CD4-positive, alpha-beta T cell treated with Interleukin-6 at 100 ng/mL for 8 hours (primary cell): ENCODE results near the gene C2orf92.
"Not testable (repeated sequence)": the region's sequence is repeated elsewhere in the genome, so short reads cannot be mapped to it uniquely, and the experiment has no call there.

Experiments used
- DNase-seq: peaks from one replicate; pipeline ENCODE4 v3.0.0-alpha.2; 2020; ENCODE audit warnings: mixed read lengths, low spot score

C2orf92 gene

DNA sequence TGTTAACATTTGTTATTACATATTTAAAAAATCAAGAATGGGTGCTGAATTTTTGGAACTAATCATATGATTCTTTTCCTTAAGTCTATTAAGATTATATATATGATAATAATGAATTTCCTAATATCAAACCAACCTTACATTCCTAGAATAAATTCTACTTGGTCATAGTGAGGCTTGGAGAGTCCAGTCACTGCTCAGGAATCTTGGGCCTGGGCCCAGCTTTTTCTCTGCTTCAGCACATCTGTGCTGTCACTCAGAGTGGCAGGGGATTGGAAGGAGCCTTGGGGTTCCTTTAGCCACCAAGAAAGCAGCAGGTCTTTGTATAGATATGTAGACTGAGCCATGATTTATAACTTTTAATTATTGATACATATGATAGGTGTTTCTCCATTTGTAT lies 24.0 kb downstream of the C2orf92 start:
- no peak for DNase-seq

DNA sequence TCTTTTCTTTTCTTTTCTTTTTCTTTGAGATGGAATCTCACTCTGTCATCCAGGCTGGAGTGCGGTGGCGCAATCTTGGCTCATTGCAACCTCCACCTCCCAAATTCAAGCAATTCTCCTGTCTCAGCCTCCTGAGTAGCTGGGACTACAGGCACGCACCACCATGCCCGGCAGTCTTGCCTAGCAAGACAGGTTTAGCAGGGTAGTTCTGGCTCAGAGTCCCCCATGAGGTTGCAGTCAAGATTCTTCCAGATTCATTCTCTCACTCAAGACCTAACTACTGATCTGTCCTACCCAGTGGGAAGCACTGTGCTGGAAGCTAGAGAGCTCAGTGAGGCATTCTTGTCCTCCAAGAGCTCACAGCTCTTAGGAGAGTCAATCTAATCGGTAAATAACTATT lies 26.2 kb downstream of the C2orf92 start:
- no peak for DNase-seq

DNA sequence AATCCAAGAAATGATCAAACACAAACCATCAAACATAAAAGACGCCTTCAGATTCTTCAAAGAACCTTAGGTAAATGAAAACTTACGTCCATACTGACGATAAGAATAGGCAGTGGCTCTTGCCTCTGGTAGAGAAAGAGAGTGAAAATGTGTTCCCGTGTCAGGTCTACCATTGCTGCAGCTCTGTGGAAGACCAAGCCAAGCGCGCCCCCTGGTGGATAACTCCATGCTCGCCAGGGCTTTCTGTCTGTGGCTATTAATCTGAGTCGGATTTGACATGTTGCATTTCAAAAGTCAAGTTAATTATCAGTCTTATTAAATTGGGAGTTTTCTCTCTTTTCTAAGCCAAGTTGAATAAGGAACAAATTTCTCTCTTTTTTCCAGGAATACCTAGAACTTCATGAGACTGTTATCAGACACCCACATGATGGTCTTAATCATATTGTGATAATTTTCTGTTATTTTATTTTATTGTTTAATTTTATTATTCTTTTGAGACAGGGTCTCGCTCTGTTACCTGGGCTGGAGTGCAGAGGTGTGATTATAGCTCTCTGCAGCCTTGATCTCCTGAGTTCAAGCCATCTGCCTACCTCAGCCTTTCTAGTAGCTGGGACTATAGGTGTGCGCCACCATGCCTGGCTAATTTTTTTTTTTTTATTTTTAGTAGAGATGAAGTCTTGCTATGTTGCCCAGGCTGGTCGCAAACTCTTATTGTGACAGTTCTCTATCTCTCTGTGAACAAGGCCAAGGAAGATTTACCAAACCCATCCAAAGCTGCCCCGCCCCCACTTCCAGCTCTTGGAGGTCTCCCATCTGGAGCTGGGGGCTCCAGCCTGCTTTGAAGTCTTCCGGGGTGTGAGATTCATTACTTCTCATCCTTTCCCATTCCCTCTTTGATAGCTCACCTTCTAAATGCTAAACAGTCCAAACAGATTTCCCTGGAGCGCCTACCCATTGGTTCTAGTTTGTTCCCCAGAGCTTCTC lies 28.0 kb downstream of the C2orf92 start:
- DNase-seq: peak; percentile 91

DNA sequence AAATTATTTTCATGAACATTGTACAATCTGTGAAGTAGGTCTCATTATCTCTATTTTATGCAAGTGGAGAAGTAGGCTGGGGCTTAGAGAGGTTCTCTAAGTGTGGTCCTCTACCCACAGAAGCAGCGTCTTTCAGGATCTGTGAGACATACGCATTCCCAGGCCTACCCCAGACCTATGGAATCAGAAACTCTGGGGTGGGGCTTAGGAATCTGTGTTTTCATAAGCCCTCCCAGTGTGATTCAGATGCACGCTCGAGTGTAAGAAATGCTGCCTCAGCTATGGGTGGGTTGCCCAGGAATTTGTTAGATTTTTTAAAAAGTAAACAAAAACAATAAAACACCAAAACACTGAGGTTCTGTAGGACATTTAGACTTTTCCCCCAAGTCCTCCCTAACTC lies 29.0 kb downstream of the C2orf92 start:
- DNase-seq: no peak

DNA sequence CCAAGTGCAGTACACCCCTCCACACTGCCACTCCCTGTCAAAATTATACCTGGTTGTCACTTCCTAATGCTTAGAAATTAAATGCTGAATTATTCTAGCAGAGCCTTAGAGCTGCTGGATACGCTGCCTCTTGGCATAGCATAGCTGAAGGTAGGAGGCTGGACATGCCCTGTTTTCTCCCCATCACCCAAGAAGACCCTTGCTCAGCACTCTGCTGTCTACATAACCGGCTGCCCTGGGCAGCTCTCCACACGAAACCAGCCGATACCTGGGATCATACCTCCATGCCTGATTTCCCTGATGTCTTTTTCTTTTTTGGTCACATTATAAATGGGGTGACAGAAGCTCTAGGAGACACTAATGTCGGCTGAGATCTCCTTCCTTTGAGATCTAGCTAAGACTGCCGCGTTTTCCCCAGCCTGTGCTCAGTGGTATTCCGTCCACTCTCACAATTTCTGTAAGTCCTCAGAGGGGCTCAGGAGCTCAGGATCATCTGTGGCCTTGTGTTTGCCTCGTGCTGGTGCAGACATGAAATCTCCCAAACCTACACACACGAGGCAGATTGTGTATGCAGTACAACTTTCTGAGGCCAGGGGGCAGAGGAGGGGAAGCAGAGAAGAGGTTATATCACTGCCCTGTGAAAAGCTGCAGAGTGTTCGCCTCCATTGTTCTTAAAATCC lies 30.4 kb downstream of the C2orf92 start:
- DNase-seq: peak; percentile 57

DNA sequence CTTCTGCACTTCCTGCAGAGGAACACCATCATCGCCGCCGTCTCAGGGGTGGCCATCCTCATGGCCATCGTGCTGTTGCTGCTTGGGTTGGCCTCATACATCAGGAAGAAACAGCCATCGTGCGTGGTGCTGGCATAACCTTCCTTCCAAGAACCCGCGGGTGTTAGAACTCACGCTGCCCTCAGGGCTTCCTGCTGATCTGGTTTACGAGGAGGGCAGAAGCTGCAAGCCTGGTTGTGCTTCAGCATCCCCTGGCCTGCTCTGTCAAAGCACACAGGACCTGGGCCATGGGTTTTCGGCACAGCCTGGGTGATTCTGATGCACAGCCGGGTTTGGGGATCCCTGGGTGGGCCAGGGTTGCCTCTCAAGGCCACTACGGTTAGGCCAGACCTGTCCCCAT lies 31.7 kb downstream of the C2orf92 start:
- DNase-seq: no peak

DNA sequence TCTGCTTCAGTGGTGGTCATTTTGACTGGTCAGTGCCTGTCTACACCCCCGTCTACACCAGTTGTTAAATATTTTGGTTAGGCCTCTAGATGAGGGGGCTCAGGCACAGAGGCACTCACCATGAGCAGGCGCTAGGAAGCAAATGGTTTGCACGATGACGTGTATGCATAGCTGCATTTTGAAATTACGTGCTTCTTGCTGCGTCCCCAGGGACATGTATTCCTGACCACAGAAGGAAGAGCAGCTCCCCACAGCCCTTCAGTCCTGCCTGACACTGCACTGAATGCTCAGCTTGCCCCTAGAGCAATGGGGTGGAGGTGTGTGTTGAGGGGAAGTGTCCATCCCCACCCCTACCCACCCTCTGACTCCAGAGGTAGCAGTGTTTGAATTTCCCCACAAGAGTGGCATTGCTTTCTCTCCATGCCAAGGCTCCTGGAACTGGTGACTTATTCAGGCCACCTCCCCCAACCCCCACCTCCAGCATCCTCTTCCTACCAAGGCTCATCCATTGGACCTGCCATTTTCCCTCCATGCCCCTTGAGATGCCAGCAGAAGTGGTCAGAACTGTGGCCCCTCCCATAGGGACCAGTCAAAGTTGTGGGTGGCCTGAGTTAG lies 32.4 kb downstream of the C2orf92 start:
- no peak for DNase-seq

DNA sequence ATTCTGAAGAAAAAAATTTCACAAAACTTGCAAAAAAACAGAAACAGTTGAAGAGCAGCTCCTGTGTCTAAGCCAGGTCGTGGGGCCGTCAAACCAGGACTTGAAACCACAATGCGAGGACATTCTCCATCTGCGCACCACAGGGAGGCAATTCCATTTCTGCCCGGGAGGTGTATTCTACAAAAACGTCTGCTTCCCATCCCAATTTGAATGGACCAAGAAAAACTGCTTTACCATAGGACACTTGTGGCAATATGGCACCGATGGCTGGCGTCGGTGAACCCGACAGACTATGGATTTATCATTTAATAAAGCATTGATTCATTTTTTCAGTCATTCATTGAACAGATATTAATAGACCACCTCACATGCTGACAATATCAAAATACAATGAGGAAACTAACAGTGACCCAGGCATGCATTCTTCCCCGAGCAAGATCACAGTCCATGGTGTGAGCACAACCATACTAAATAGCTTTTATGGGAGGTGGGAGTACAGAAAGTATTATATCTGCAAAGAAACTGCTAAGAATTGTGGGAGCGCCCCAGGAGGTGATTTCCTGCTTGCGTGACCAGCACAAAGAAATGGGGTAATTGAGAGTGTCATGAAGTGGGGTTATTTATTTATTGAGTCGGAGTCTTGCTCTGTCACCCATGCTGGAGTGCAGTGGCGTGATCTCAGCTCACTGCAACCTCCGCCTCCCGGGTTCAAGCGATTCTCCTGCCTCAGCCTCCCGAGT lies 33.4 kb downstream of the C2orf92 start:
- DNase-seq: no peak

DNA sequence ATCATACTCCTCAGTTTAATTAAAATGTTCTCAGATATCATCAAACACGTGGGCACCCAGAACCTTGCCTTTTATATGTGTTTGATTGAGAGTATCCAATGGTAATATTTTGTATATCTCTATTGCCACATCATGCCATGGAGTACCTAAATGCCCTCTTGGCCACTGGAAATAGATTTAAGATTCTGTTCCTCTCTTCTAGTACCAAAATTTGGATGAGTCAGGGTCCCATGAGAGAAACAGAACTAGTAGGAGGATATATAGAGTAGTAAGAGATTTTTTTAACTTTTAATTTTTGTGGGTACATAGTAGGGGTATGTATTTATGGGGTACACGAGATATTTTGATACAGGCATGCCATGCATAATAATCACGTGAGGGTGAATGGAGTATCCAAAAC lies 34.2 kb downstream of the C2orf92 start:
- no peak for DNase-seq

DNA sequence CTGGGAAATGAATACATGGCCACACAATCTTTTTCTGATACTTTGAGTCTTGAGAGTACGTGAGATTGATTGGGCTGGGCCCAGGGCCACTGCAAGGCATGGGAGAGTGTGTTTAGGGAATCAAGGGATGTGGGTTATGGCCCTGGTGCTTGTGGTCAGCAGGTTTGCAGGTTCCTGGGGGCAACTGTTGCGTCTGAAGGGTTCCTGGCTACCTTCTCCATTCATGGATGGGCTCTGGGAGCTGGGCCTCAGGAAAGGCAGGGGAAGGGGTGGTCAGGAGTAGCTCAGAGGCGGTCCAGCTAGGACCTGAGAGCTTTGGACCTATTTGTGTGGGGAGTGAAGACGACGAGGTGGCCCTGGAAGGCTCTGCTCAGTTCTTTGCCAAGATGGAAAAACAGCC lies 35.5 kb downstream of the C2orf92 start:
- no peak for DNase-seq

DNA sequence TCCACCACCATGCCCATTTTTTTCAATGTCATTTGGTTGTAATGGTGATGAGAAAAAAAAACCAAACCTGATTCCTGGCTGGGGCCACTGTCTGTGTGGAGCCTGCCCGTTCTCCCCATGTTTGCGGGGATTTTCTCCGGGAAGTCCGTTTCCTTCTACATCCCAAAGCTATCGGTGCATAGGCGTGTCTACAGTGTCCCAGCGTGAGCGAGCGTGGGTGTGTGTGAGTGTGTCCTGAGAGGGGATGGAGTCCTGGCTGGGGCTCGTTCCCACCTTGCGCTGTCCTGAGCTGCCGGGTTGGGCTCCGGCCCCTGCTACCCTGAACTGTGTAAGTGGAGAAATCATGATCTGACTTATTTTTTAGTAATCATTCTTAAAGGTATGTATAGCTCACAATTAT lies 36.6 kb downstream of the C2orf92 start:
- DNase-seq: no peak

DNA sequence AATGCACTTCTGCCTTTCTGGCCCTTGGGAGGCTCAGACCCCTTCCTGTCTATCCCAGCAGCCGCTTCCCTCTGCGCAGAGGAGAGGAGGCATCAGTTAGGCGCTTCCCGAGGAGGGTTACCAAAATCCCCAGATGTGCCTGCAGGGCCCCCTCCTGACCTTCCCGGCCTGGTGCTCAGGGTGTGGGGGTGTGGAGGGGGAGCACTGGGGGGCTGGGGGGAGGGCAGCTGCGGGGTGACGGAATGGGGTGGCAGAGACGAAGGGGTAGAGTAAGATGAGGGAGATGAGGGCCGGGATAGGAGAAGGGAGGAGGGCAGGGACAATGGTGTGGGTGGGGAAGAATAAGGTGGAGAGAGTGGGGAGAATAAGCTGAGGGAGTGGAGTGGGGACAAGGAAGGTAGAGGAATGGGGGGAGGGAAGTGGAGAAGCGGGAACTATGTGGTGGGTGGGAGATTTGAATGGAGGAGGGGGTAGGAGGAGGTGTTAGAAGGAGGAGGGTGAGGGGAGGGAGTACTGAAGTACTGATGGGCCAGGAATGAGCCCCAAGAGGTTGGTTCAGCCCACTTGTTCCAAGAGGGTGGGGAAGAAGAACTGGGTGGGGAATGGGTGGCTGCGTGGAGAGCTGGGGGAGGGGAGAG lies 37.3 kb downstream of the C2orf92 start:
- DNase-seq: no peak

DNA sequence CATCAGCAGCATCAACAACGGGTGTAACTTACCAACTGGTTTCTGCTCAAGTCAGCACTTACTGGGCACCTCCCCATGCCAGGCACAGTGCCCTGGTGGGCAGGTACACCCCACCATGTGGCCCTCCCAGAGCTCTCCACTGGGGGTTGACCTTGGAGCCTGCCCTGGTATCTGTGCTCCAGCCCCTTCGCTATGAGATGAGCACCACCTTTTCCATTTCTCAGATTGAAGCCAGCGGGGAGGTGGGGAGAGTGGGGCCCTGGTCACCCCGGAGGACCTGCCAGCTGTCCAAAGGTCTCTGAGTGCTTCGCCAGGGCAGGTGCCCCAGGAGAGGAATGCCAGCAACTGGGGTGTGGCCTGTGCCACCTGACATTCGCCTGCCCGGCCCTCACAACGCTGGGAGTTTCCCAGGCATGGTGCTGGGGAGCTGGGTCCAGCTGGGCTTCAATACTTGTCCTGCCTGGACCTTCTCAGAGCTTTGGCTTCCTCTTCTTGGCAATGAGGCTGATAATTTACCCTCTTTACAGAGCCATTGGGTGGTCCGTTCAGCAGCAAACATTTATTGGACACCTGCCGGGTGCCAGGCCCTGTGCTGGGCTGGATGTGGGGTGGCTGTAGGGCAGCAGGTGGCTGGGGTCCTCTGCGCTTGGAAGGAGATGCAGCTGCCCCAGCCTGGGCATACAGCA lies 38.0 kb downstream of the C2orf92 start:
- no peak for DNase-seq

DNA sequence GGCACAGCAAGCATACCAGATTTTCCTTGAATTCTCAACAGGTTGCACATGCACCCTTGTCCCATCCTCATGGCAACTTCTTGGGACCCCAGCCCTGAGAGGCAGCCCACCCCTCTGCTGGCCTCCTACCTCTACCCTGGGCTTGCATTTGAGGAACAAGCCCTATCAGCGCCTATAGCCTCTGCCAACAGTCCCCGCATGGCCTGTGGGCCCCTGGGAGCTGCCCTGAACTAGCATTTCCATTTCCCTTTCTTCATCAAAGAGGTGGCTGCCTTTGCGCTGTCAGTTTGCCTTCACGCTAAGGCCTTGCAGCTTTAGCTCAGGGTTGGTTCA lies 38.5 kb downstream of the C2orf92 start:
- DNase-seq: no peak

DNA sequence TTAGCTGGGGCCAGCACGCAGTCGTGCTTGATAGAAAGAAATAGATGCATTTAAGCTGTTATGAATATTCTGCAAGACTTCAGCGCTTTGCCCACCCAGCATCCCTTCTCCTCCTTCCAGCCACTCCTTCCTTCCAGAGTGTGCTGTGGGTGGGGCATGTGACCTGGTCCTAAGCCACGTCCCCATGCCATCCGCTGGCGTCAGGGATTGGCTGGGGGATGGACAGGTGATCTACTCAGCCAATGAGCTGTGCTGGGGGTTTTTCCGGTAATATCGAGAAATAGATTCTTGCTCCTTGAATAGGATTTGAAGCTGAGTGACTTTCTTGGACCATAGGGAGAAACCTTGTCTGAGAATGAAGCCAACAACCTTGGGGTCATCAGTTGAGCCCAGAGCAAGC lies 39.1 kb downstream of the C2orf92 start:
- no peak for DNase-seq

DNA sequence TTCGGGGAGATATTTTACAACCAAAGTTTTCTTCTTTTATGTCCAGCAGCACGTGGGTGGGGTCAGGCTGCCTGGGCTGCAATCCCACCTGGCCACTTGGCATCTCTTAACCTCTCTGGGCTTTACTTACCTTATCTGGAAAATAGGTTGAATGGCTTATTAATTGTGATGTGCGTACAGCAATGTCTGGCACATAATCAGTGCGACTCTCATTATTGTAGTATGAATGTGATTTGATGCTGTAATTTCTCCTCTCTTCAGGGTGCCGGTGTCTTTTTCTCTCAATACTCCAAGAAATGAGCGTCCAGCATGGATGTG lies 41.8 kb downstream of the C2orf92 start:
- no peak for DNase-seq

DNA sequence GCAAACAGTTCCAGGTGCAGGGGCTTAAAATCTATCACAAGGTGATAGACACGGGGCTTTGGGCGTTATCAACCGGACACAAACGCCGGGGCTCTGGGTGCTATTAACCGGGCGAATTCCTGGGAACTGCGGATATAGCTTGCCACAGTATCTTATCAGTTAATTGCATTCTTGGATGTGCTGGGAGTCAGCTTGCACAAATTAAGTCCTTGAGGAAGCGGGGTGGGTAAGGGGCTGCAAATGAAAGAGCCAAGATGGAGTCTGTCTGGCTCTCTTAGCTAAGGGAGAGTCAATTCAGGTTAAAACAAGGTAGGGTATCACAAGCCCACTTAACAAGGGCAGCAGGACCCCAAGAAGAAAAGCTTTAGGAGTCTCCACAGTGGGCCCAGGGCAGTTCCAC lies 42.7 kb downstream of the C2orf92 start:
- not testable (repeated sequence) for DNase-seq

DNA sequence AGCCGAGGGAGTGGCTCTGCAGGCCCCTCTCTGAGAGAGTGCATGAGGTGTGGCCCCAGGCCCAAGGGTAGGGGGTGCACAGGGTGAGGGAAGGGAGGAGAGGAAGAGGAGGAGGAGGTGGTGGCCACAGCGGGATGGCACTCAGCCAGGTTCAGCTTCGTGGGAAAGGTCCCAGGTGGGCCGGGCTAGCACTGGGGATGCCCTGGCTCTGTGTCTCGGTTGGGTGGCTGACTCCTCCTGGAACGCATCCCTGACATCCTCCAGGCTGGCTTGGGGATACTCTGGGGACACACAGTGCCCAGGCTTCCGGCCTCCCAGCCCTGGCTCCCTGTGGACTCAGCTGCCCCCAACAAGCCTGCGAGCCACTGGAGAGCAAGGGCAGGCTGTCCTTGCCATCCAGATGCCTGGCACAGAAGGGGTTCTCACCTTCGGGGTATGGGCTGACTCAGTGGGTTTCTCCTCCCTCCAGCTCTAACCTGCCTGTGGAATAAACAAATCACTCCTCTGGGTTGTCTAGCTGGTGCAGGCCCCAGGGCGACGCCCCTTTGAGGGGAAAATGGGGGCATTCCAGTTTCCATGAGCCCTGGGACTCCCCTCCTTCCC lies 43.3 kb downstream of the C2orf92 start:
- DNase-seq: peak; percentile 28

DNA sequence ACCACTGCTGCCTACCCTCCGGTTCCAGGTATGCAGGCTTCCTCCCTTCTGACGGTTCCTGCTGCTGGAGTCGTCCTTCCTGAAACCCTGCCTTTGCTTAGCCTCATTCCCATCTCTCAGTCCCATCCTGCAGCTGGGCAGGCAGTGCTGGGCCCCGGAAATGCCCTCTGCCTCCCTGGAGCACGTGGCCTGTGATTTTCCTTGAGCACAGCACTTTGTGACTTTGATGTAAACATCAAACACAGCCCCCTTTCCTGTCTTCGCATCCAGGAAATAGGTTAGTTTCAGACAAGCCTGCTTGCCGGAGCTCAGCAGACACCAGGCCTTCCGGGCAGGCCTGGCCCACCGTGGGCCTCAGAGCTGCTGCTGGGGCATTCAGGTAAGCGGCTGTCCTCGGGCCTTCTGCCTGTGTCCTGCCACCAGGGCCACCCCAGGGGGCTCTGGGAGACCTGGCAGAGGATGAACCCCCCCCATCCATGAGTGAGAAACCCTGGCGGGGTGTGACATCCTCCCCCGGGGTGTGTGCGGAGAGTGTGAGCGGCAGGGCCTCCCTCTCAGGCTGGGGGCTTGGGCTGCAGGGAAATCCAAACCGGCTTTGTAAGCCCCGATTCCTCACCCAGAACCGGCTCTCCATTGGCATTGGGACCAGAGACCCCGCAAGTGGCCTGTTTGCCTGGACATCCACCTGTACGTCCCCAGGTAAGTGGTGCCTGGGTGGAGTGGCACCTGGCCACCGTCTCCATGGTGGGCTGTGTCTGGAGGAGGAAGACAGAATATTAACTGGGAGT lies 44.0 kb downstream of the C2orf92 start, which contains the start of gene ZAP70:
Gene ZAP70 (plus strand): TSS at position 281 of the 788 bp plus-strand sequence. CDS start 10,461 bp downstream, outside the sequence.
- DNase-seq: peak; percentile 78
